ENCODE data around the gene RFWD3.

RFWD3 gene

GRCh38 chr16:74622005-74622404 is 44.7 kb downstream of the RFWD3 start:
- DNase-seq (ENCODE audit: low read depth): no peak

DNA sequence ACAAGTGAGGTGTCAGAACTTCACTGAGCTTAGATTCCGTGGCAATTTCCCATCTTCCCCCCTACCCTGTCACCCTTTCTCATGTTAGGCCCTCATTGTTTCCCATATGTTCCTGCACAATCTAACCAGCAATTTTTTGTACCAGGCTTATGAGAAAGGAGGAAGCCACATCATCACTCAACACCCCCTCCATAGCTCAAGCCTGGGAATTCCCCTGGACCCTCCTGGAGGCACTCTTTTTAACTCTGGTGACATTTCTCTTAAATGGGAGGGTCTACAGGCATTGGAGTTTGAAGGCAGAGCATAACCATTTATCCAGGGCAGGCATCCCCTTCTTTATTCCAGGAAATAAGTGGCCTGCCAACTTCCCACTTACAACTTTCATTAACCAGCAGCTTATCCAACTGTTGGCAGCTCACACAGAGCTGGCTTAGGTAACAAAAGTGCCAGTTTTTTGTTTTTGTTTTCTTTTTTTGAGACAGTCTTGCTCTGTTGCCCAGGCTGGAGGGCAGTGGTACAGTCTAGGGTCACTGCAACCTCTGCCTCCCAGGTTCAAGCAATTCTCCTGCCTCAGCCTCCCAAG is 49.4 kb downstream of the RFWD3 start:
- DNase-seq (ENCODE audit: low read depth): no peak

DNA sequence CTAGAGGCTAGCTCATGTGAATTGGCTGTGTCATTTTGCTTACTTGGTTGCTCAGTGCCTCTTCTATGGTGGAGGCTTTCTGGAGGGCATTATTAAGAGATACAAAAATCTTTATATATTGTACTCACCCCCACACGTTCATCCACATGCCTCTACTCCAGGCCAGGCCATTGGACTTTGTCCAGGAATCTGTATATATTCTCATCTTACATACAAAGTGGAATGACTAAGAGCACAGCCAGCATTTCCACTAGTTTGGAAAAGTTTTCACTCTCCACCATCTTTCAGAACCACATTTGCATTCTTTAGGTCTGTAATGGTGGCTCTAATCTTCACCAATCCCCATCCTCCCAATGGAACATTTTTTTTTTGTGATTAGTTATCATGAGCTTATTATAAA is 55.0 kb downstream of the RFWD3 start:
- DNase-seq (ENCODE audit: low read depth): no peak

DNA sequence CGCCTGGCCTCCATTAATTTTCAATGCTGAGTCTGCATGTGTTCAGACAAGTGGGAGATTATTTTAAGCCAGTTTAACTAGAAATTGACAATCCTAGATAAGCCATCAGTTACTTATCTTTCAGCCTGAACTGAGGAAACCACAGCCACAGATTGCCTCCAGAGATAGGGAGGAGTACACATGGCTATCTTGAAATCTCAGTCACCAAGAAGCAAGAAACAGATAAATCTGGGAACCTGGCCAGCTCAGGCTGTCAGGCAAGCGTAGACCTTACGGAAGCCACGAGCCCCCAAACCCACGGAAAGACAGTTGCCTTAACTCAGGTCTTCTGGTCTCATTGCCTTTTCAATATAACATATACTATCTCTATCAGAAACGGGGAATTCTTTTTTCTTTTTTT is 57.7 kb downstream of the RFWD3 start:
- DNase-seq (ENCODE audit: low read depth): no peak

DNA sequence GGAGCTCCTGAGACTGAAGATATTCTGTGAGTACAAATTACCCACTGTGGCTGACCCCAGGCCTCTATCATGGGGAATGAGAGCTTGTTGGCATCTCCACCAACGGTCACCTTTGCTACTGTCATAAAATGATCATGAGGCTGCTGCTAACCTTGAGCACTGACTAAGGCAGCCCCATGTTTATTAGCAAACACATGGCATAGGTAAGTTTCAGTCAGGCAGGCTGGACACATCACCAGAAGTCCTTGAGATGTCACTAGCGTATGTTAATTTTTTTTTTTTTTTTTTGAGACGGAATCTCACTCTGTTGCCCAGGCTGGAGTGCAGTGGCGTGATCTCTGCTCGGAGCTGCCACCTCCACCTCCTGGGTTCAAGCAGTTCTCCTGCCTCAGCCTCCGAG is 58.3 kb downstream of the RFWD3 start:
- DNase-seq (ENCODE audit: low read depth): no peak

- no peak for DNase-seq (ENCODE audit: low read depth)
Measured at GRCh38 chr16:74607962-74608356, 58.7 kb downstream of the RFWD3 start.

DNA sequence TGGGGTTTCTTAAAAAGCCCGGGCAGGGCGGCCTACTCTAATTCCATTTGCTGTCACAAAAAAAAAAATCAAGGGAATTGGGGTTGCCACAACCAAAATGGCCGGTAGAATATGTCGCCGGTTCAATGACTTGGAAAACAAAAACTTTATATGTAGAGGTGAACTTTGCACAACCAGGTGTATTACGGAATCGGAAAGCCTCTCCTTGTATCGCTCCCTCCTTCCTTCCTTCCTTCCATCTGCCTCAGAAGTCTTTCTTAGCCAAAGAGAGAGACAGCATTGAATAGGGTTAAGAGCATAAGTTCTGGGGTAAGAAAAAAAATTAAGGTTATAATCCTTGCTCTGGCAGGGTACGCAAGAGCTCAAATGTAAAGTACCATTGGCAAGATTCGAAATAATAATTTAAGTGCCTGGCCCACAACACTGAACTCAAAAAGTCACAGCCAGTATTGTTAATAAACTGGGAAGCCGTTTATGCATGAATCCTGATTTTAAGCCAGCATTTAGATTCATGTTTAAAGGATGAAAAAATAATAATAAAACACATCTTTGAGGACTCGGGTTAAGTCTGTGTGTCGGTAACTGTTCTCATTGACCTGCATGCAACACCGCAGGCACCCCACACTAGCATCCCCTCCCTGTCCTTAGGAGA is 59.2 kb downstream of the RFWD3 start:
- no peak for DNase-seq (ENCODE audit: low read depth)

- no peak for DNase-seq (ENCODE audit: low read depth)
Measured at GRCh38 chr16:74606521-74607309, 60.0 kb downstream of the RFWD3 start, which contains the start of gene GLG1. Gene GLG1, minus strand, starts transcription at chr16:74607114. Its CDS starts 20 bp downstream, at chr16:74607094.

- DNase-seq (ENCODE audit: low read depth): no peak
Measured at GRCh38 chr16:74605746-74606520, 60.7 kb downstream of the RFWD3 start.

DNA sequence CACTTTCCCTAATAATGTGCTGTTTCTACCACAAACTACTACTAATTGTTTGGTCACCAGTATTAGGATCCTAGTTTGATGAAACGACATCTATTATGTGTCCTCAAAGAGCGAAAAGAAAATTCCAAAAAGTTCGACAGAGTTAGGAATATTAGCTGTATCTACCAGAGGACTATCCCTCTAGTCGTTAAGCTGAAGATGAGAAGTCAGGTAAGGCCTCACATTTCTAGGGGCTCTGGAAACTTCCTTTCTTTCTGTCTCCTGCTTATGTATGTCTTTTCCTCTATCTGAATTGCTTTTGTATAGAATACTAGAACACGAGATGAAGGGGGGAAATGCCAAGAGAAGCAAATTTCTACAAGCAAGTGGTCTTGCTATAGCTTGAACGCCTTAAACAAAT is 61.3 kb downstream of the RFWD3 start:
- DNase-seq (ENCODE audit: low read depth): no peak

DNA sequence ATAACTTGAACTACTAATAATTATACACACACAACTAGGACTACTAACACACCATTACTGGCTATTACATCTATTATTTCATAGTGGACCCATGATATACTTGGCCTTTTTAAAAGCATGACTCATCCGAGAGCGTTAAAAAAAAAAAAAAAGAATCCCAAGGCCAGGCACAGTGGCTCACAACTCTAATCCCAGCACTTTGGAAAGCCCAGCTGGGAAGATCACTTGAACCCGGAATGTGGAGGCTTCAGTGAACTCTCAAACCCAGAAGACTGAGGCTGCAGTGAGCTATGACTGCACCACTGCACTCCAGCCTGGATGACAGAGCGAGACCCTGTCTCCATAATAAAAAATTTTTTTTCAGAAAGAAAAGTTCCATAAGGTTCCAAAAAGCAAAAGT is 62.8 kb downstream of the RFWD3 start:
- DNase-seq (ENCODE audit: low read depth): no peak

GRCh38 chr16:74601126-74601871 is 65.4 kb downstream of the RFWD3 start:
- DNase-seq (ENCODE audit: low read depth): no peak

DNA sequence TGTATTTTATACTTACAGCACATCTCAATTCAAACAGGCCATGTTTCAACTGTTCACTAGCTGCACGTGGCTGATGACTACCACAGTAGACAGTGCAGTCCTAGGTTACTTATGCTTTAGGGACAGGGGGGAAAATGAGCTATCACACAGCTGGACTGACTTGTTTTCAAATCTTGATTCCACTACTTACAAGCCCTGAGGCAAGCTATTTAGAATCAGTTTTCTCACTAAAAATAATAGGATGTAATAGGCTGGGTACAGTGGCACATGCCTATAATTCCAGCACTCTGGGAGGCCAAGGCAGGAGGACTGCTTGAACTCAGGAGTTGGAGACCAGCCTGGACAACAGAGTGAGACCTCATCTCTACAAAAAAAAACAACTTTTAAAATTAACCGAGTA is 70.1 kb downstream of the RFWD3 start:
- no peak for DNase-seq (ENCODE audit: low read depth)

- no peak for DNase-seq (ENCODE audit: low read depth)
Measured at GRCh38 chr16:74592847-74593246, 73.8 kb downstream of the RFWD3 start.

GRCh38 chr16:74591876-74592650 is 74.6 kb downstream of the RFWD3 start:
- no peak for DNase-seq (ENCODE audit: low read depth)

GRCh38 chr16:74586948-74587347 is 79.7 kb downstream of the RFWD3 start:
- no peak for DNase-seq (ENCODE audit: low read depth)

DNA sequence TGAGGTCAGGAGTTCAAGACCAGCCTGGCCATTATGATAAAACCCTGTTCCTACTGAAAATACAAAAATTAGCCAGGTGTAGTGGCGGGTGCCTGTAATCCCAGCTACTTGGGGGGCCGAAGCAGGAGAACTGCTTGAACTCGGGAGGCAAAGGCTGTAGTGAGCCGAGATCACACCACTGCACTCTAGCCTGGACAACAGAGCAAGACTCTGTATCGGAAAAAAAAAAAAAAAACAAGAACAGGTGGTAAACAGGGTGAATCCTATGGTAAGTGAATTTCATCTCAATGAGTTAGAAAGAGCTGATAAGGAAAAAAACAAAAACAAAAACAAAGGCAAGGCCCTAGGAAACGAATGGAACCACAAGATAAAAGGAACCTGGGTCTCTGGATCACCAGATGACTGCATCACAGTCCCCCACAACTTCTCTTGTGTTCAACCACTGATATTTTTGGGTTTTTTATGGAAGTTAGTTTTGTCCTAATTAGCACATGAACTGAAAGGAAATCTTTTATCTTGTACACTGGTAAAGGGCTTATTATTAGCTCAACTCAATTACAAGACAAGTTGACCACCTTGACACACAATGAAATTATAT is 80.7 kb downstream of the RFWD3 start:
- DNase-seq (ENCODE audit: low read depth): no peak

DNA sequence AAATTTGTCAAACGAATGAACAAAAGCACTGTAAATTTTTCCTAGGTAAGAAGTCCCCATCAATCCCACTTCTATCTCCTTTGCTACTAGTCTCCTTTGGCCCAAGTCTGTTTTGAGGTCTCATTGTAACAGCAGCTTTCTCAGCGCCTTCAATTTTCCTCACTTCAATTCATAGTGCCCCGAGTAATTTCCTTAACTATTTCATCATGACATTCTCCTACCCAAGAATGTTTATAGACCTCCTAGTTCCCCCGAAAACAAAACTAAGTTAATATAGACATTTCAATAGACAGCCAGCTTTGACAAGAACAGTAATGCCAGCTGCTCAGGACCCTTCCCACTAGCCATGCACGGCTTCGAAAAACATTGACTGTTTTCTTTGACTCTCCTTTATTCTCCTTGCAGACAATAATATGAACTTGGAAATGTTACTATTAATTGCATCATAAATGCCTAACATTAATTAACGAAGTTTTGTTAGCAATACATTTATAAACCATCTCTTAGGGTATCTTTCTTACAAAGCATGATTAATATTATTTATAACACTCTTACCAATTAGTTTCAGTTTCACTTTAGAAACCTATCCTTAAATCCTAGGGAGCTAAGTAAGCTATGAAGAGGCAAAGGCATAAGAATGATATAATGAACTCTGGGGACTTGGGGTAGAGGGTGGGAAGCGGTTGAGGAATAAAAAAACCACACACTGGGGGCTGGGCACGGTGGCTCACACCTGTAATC is 82.6 kb downstream of the RFWD3 start:
- DNase-seq (ENCODE audit: low read depth): no peak

DNA sequence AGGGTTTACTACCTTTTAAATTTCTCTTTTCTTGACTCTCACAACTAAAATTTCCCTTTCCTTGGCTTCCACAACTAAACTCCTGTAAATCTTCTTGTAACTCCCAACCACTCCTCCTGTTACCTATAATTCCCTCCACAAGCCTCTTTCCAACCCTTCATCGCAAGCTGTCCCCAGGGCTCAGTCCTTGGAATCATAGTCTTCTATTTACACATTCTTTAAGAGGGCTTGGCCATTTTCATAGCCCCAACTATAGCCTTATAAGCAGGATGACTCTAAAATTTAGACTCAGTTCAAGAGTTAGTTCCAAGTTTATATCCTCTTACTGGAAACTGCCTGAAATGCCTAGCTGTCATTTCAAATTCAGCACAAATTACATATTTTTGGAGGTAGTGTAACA is 83.7 kb downstream of the RFWD3 start:
- no peak for DNase-seq (ENCODE audit: low read depth)

GRCh38 chr16:74580833-74581232 is 85.8 kb downstream of the RFWD3 start:
- no peak for DNase-seq (ENCODE audit: low read depth)
